Measurements from ENCODE around the gene PTPRT. TPM values are rescaled to one million over a fixed set of nuclear protein-coding genes. Genes with fewer than 3 reads are reported as not detected.

Gene PTPRT
- not detected for total RNA-seq

GRCh38 chr20:43189554-43190331 is at the start of gene PTPRT:
Gene PTPRT (minus strand): TSS chr20:43189906. CDS start chr20:43189733, 173 bp downstream.
- H3K9me3 ChIP-seq, result no peaks in the 10 kb centered on the region
- no peak for TF ChIP-seq CTCF (IDR thresholded peaks at IDR 0.05)
- TF ChIP-seq POLR2A (IDR thresholded peaks at IDR 0.05), result no peak
- TF ChIP-seq POLR2AphosphoS5 (IDR thresholded peaks at IDR 0.05; ENCODE audit: insufficient read depth in 1 of 2, low read depth in 1 of 2), result no peak
- peaks cover 8% of the 10 kb centered on the region for H3K27me3 ChIP-seq
- intact Hi-C loops (cut with DNase I), result loop anchor here (10.0 kb wide), 1 partner anchor 1455 kb away; no protein-coding TSS in a partner anchor
- H3K27ac ChIP-seq, result no peak within 1 kb of the TSS
- no peak for DNase-seq (ENCODE audit: extremely low spot score in 2 of 2)
- no peak within 1 kb of the TSS for H3K4me3 ChIP-seq
- no peaks in the 10 kb centered on the region for H3K36me3 ChIP-seq
- peaks cover 16% of the 10 kb centered on the region for H3K4me1 ChIP-seq

- no peak for TF ChIP-seq CTCF (IDR thresholded peaks at IDR 0.05)
- TF ChIP-seq POLR2A (IDR thresholded peaks at IDR 0.05), result no peak
- no peak for TF ChIP-seq POLR2AphosphoS5 (IDR thresholded peaks at IDR 0.05; ENCODE audit: insufficient read depth in 1 of 2, low read depth in 1 of 2)
- no peaks in the 10 kb centered on the region for H3K4me1 ChIP-seq
- H3K4me3 ChIP-seq, result no peak overlapping the region
- no peaks in the 10 kb centered on the region for H3K9me3 ChIP-seq
- no peaks in the 10 kb centered on the region for H3K27me3 ChIP-seq
- H3K27ac ChIP-seq, result no peak overlapping the region
- DNase-seq (ENCODE audit: extremely low spot score in 2 of 2), result no peak
- intact Hi-C loops (cut with DNase I), result no loop called here
- H3K36me3 ChIP-seq, result no peaks in the 10 kb centered on the region
These were observed 49.1 kb upstream of the PTPRT start for GRCh38 chr20:43238833-43239232.

- H3K4me1 ChIP-seq, result no peaks in the 10 kb centered on the region
- no peak for DNase-seq (ENCODE audit: extremely low spot score in 2 of 2)
- intact Hi-C loops (cut with DNase I), result no loop called here
- no peaks in the 10 kb centered on the region for H3K9me3 ChIP-seq
- no peak overlapping the region for H3K27ac ChIP-seq
- H3K36me3 ChIP-seq, result no peaks in the 10 kb centered on the region
- H3K4me3 ChIP-seq, result no peak overlapping the region
- TF ChIP-seq POLR2A (IDR thresholded peaks at IDR 0.05) (no peak), CTCF (IDR thresholded peaks at IDR 0.05) (no peak), POLR2AphosphoS5 (IDR thresholded peaks at IDR 0.05; ENCODE audit: insufficient read depth in 1 of 2, low read depth in 1 of 2) (no peak)
- H3K27me3 ChIP-seq, result no peaks in the 10 kb centered on the region
These were observed 48.6 kb upstream of the PTPRT start for GRCh38 chr20:43238266-43238665.

GRCh38 chr20:43237651-43238168 is 48.0 kb upstream of the PTPRT start:
- no peak for DNase-seq (ENCODE audit: extremely low spot score in 2 of 2)
- Histone ChIP-seq H3K27me3 (no peaks in the 10 kb centered on the region), H3K36me3 (no peaks in the 10 kb centered on the region), H3K9me3 (no peaks in the 10 kb centered on the region), H3K4me1 (no peaks in the 10 kb centered on the region), H3K27ac (no peak overlapping the region), H3K4me3 (no peak overlapping the region)
- intact Hi-C loops (cut with DNase I), result no loop called here
- TF ChIP-seq POLR2AphosphoS5 (IDR thresholded peaks at IDR 0.05; ENCODE audit: insufficient read depth in 1 of 2, low read depth in 1 of 2) (no peak), POLR2A (IDR thresholded peaks at IDR 0.05) (no peak), CTCF (IDR thresholded peaks at IDR 0.05) (no peak)

GRCh38 chr20:43235998-43236397 is 46.3 kb upstream of the PTPRT start:
- no peaks in the 10 kb centered on the region for H3K4me1 ChIP-seq
- intact Hi-C loops (cut with DNase I), result no loop called here
- no peaks in the 10 kb centered on the region for H3K27me3 ChIP-seq
- no peak overlapping the region for H3K27ac ChIP-seq
- TF ChIP-seq POLR2AphosphoS5 (IDR thresholded peaks at IDR 0.05; ENCODE audit: insufficient read depth in 1 of 2, low read depth in 1 of 2), result no peak
- TF ChIP-seq CTCF (IDR thresholded peaks at IDR 0.05), result no peak
- TF ChIP-seq POLR2A (IDR thresholded peaks at IDR 0.05), result no peak
- no peak overlapping the region for H3K4me3 ChIP-seq
- no peak for DNase-seq (ENCODE audit: extremely low spot score in 2 of 2)
- no peaks in the 10 kb centered on the region for H3K36me3 ChIP-seq
- H3K9me3 ChIP-seq, result no peaks in the 10 kb centered on the region
